Measurements from ENCODE around the gene CCL27.

The CCL27 gene

GRCh38 chr9:34629491-34629808 lies 33.0 kb downstream of the CCL27 start:
- H3K4me3 ChIP-seq (ENCODE audit: low read depth, low read length): peak overlapping the region; percentile 42
- no peak for TF ChIP-seq CTCF (IDR thresholded peaks at IDR 0.05; ENCODE audit: control insufficient read depth, extremely low read depth, insufficient read depth)
- no peak for DNase-seq (ENCODE audit: low read depth)

- 0 out of 2 replicates have a peak, but pooled peaks have one; percentile 17 for TF ChIP-seq CTCF (IDR thresholded peaks at IDR 0.05; ENCODE audit: control insufficient read depth, extremely low read depth, insufficient read depth)
- no peak for DNase-seq (ENCODE audit: low read depth)
- H3K4me3 ChIP-seq (ENCODE audit: low read depth, low read length): peak within 1 kb of the TSS; percentile 42
Observed at GRCh38 chr9:34628656-34629490, 33.6 kb downstream of the CCL27 start, which contains the start of gene ARID3C. ARID3C (minus strand) TSS chr9:34629066; CDS start chr9:34628014, 1,052 bp downstream.

- peak overlapping the region; percentile 38 for H3K4me3 ChIP-seq (ENCODE audit: low read depth, low read length)
- DNase-seq (ENCODE audit: low read depth): no peak
- TF ChIP-seq CTCF (IDR thresholded peaks at IDR 0.05; ENCODE audit: control insufficient read depth, extremely low read depth, insufficient read depth): no peak
Observed at GRCh38 chr9:34627716-34628655, 34.5 kb downstream of the CCL27 start.

GRCh38 chr9:34625186-34625486 lies 37.3 kb downstream of the CCL27 start:
- DNase-seq (ENCODE audit: low read depth): no peak
- H3K4me3 ChIP-seq (ENCODE audit: low read depth, low read length): no peak overlapping the region
- no peak for TF ChIP-seq CTCF (IDR thresholded peaks at IDR 0.05; ENCODE audit: control insufficient read depth, extremely low read depth, insufficient read depth)

DNA sequence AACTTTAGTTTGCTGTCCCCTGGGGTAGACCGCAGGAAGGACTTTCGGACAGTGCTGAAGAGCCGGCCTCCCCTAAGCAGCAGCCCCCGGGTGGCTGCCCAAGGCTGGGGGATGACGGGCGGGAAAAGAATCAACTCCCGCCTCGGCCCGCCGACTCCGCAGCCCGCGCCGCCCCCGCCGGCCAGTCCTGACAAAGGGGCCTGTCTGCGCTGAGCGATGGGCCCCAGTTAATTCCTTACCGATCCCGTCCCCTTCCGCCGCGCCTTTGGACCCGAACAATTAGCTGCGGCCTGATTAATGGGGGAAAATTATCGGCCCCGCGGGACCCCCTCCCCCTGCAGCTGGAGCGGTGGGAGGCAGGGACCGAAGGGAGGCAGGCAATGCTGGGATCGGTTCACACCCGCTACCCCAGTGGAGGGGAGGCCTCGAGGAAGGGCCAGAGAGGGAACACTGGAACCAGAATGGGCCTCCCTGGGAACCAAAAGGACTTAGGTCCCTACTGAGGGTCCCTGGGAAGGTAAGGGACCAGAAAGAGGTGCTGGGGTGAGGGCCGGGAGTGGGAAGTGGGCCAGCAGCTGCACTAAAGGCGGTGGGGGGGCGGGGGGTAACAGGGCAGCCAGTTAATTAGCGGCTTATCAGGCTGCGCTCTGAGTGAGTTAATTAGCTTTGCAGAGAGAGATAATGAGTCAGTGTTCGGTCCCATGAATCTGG lies 37.8 kb downstream of the CCL27 start:
- no peak overlapping the region for H3K4me3 ChIP-seq (ENCODE audit: low read depth, low read length)
- no peak for TF ChIP-seq CTCF (IDR thresholded peaks at IDR 0.05; ENCODE audit: control insufficient read depth, extremely low read depth, insufficient read depth)
- no peak for DNase-seq (ENCODE audit: low read depth)

- no peak overlapping the region for H3K4me3 ChIP-seq (ENCODE audit: low read depth, low read length)
- DNase-seq (ENCODE audit: low read depth): no peak
- TF ChIP-seq CTCF (IDR thresholded peaks at IDR 0.05; ENCODE audit: control insufficient read depth, extremely low read depth, insufficient read depth): no peak
Observed at GRCh38 chr9:34623374-34624235, 38.9 kb downstream of the CCL27 start.

Measured in LNCaP clone FGC (cell line).